HepG2 (cell line): ENCODE results near the gene INF2. TPM values are rescaled to one million over a fixed set of nuclear protein-coding genes. Genes with fewer than 3 reads are reported as not detected.
A peak's percentile ranks its signal among the peaks of the same experiment; 100 is the strongest.

Experiments used
- ADNP ChIP-seq: sonication (generic); formaldehyde crosslinking; IDR thresholded peaks from 2 replicates; pipeline ENCODE4 v1.4.0; 2020; ENCODE audit warnings: missing genetic modification reagents
- CC2D1A ChIP-seq: sonication (generic); formaldehyde crosslinking; IDR thresholded peaks from 2 replicates; pipeline ENCODE4 v1.8.1; 2023; ENCODE audit warnings: mild to moderate bottlenecking, missing genetic modification reagents
- ELF1 ChIP-seq: sonication (generic); formaldehyde crosslinking; IDR thresholded peaks from 2 replicates; pipeline ENCODE4 v1.4.0; 2020; ENCODE audit warnings: missing genetic modification reagents
- GMEB1 ChIP-seq: sonication (generic); formaldehyde crosslinking; IDR thresholded peaks from 2 replicates; pipeline ENCODE4 v1.5.1; 2020; ENCODE audit warnings: missing genetic modification reagents, mild to moderate bottlenecking, borderline replicate concordance
- HMGA1 ChIP-seq: sonication (generic); formaldehyde crosslinking; conservative IDR thresholded peaks from 2 replicates; pipeline ENCODE4 v1.4.0; 2020; ENCODE audit warnings: missing genetic modification reagents
- PAWR ChIP-seq: sonication (generic); formaldehyde crosslinking; IDR thresholded peaks from 2 replicates; pipeline ENCODE4 v1.4.0; 2020; ENCODE audit warnings: missing genetic modification reagents, mild to moderate bottlenecking, borderline replicate concordance
- PHB2 ChIP-seq: fragments of 450-650 bp; IDR thresholded peaks from 2 replicates; pipeline ENCODE4 v1.6.1; 2018; ENCODE audit not compliant: partially characterized antibody
- PLRG1 ChIP-seq: fragments of 450-650 bp; conservative IDR thresholded peaks from 2 replicates; pipeline ENCODE4 v1.6.1; 2016
- TFDP2 ChIP-seq: sonication (generic); formaldehyde crosslinking; IDR thresholded peaks from 2 replicates; pipeline ENCODE4 v1.4.0; 2020; ENCODE audit warnings: missing genetic modification reagents
- TOPORS ChIP-seq: sonication (generic); formaldehyde crosslinking; IDR thresholded peaks from 2 replicates; pipeline ENCODE4 v1.8.0; 2023; ENCODE audit warnings: mild to moderate bottlenecking, missing genetic modification reagents
- ZEB1 ChIP-seq: IDR thresholded peaks from 2 replicates; pipeline ENCODE4 v1.6.1; 2012; ENCODE audit warnings: mild to moderate bottlenecking, low read depth, inconsistent platforms; ENCODE audit not compliant: insufficient replicate concordance
- ZMYM4 ChIP-seq: sonication (generic); formaldehyde crosslinking; IDR thresholded peaks from 2 replicates; pipeline ENCODE4 v1.8.1; 2023; ENCODE audit warnings: mild to moderate bottlenecking, missing genetic modification reagents
- ZNF12 ChIP-seq: sonication (generic); formaldehyde crosslinking; IDR thresholded peaks from 2 replicates; pipeline ENCODE4 v1.5.0; 2020; ENCODE audit warnings: missing genetic modification reagents
- ZNF136 ChIP-seq: sonication (generic); formaldehyde crosslinking; IDR thresholded peaks from 2 replicates; pipeline ENCODE4 v1.8.1; 2022; ENCODE audit warnings: low read depth, mild to moderate bottlenecking, moderate library complexity, missing genetic modification reagents
- ZNF24 ChIP-seq: fragments of 450-650 bp; IDR thresholded peaks from 2 replicates; pipeline ENCODE4 v1.6.1; 2017; ENCODE audit warnings: antibody characterized with exemption, mild to moderate bottlenecking
- ZNF296 ChIP-seq: sonication (generic); formaldehyde crosslinking; conservative IDR thresholded peaks from 2 replicates; pipeline ENCODE4 v1.5.0; 2020; ENCODE audit warnings: mild to moderate bottlenecking, missing genetic modification reagents
- ZNF337 ChIP-seq: sonication (generic); formaldehyde crosslinking; IDR thresholded peaks from 2 replicates; pipeline ENCODE4 v1.5.1; 2020; ENCODE audit warnings: missing genetic modification reagents, low read depth, mild to moderate bottlenecking, borderline replicate concordance
- ZNF362 ChIP-seq: sonication (generic); formaldehyde crosslinking; IDR thresholded peaks from 2 replicates; pipeline ENCODE4 v1.4.0; 2020; ENCODE audit warnings: missing genetic modification reagents, mild to moderate bottlenecking, borderline replicate concordance
- ZNF556 ChIP-seq: sonication (generic); formaldehyde crosslinking; IDR thresholded peaks from 2 replicates; pipeline ENCODE4 v1.4.0; 2020; ENCODE audit warnings: mild to moderate bottlenecking, missing genetic modification reagents, borderline replicate concordance
- ZNF747 ChIP-seq: sonication (generic); formaldehyde crosslinking; IDR thresholded peaks from 2 replicates; pipeline ENCODE4 v1.8.1; 2023; ENCODE audit warnings: missing genetic modification reagents, mild to moderate bottlenecking, borderline replicate concordance
- ZSCAN9 ChIP-seq: IDR thresholded peaks from 2 replicates; pipeline ENCODE4 v1.6.1; 2016; ENCODE audit warnings: borderline replicate concordance
- polyA plus RNA-seq, 8 experiments: library from polyadenylated mRNA; depleted of rRNA in 3 of 8; stranded (reverse) in 7 of 8; unstranded in 1 of 8; fragments of >200 nt; fragmentation: Illumina TruSeq in 4 of 8; extraction: Trizol in 4 of 8; gene quantifications; 2 replicates each; pipeline versions ENCODE4 v1.2.1 to v1.2.3, GENCODE V29; 2011 to 2016; ENCODE audit warnings: low read depth in 4 of 8, missing spikeins in 1 of 8, mixed read lengths in 1 of 8; ENCODE audit not compliant: insufficient read depth in 1 of 8
- total RNA-seq, 5 experiments: library from RNA; depleted of rRNA; stranded (reverse); fragments of >200 nt; fragmentation: Illumina TruSeq; extraction: Trizol; gene quantifications; 2 replicates each; pipeline ENCODE4 v1.2.3, GENCODE V29; 2016; ENCODE audit warnings: low read depth in 1 of 5

Gene INF2
- total and polyA plus RNA-seq, 2 of the 13 experiments (the other 11 are each of a cell fraction or from before 2014, with no cell fraction given), result 16.4 to 26.4 TPM

- TF ChIP-seq HMGA1, result no peak
- peak; percentile 3; the same call in 1 of the 2 replicates for TF ChIP-seq ZMYM4 (CRISPR knock-in tag)
- TF ChIP-seq TFDP2 (CRISPR knock-in tag), result 0 out of 2 replicates have a peak, but pooled peaks have one; percentile 12
- no peak for TF ChIP-seq ADNP
- TF ChIP-seq ZNF747 (CRISPR knock-in tag), result 0 out of 2 replicates have a peak, but pooled peaks have one; percentile 59
- 0 out of 2 replicates have a peak, but pooled peaks have one; percentile 57 for TF ChIP-seq ZNF296 (CRISPR knock-in tag)
- 0 out of 2 replicates have a peak, but pooled peaks have one; percentile 26 for TF ChIP-seq ZSCAN9
- TF ChIP-seq PLRG1, result no peak
- no peak for TF ChIP-seq ZNF12 (CRISPR knock-in tag)
- 0 out of 2 replicates have a peak, but pooled peaks have one; percentile 30 for TF ChIP-seq ELF1 (CRISPR knock-in tag)
- TF ChIP-seq PHB2, result no peak
- TF ChIP-seq TOPORS (CRISPR knock-in tag), result peak; percentile 74; the same call in 1 of the 2 replicates
- no peak for TF ChIP-seq PAWR
- TF ChIP-seq ZNF24, result no peak
- TF ChIP-seq GMEB1, result 0 out of 2 replicates have a peak, but pooled peaks have one; percentile 11
- 0 out of 2 replicates have a peak, but pooled peaks have one; percentile 27 for TF ChIP-seq ZNF362 (CRISPR knock-in tag)
- TF ChIP-seq ZNF136 (CRISPR knock-in tag), result peak; percentile 21; the same call in 1 of the 2 replicates
- TF ChIP-seq ZEB1, result no peak
- TF ChIP-seq ZNF556 (CRISPR knock-in tag), result peak; percentile 81; the same call in 1 of the 2 replicates
- 0 out of 2 replicates have a peak, but pooled peaks have one; percentile 22 for TF ChIP-seq ZNF337 (CRISPR knock-in tag)
- no peak for TF ChIP-seq CC2D1A
These were observed 23.5 kb upstream of the INF2 start (continued) for GRCh38 chr14:104665657-104666522.
